GM21390 (cell line): Measurements from ENCODE around the gene VTCN1.
"Not testable (repeated sequence)": the region's sequence is repeated elsewhere in the genome, so short reads cannot be mapped to it uniquely, and the experiment has no call there.

ENCODE experiments used
- ATAC-seq: cut with Tn5 transposase; IDR thresholded peaks from one replicate; pipeline ENCODE4 v1.9.1; 2021; ENCODE audit not compliant: unreplicated experiment

Gene VTCN1

GRCh38 chr1:117210831-117211261, at the start of gene VTCN1:
TSS of gene VTCN1 (minus strand) at chr1:117210927. CDS start at chr1:117210855, 72 bp downstream.
- no peak for ATAC-seq

- ATAC-seq, result no peak
These were observed 48.1 kb upstream of the VTCN1 start for GRCh38 chr1:117258791-117259190.

- not testable (repeated sequence) for ATAC-seq
These were observed 47.3 kb upstream of the VTCN1 start for GRCh38 chr1:117258075-117258474.

- no peak for ATAC-seq
These were observed 46.6 kb upstream of the VTCN1 start for GRCh38 chr1:117257291-117257690.

GRCh38 chr1:117250061-117250606, 39.4 kb upstream of the VTCN1 start:
- ATAC-seq, result no peak

- no peak for ATAC-seq
These were observed 34.2 kb upstream of the VTCN1 start for GRCh38 chr1:117244971-117245370.

- no peak for ATAC-seq
These were observed 33.6 kb upstream of the VTCN1 start for GRCh38 chr1:117244306-117244705.

GRCh38 chr1:117241512-117241911, 30.8 kb upstream of the VTCN1 start:
- ATAC-seq, result no peak

GRCh38 chr1:117240547-117240946, 29.8 kb upstream of the VTCN1 start:
- no peak for ATAC-seq

GRCh38 chr1:117239467-117239866, 28.7 kb upstream of the VTCN1 start:
- no peak for ATAC-seq

GRCh38 chr1:117237726-117238381, 27.1 kb upstream of the VTCN1 start:
- no peak for ATAC-seq

- no peak for ATAC-seq
These were observed 25.2 kb upstream of the VTCN1 start for GRCh38 chr1:117235863-117236465.

- no peak for ATAC-seq
These were observed 21.8 kb upstream of the VTCN1 start for GRCh38 chr1:117232531-117232930.

- no peak for ATAC-seq
These were observed 21.1 kb upstream of the VTCN1 start for GRCh38 chr1:117231748-117232373.

GRCh38 chr1:117231312-117231711, 20.6 kb upstream of the VTCN1 start:
- ATAC-seq, result no peak

GRCh38 chr1:117229217-117229616, 18.5 kb upstream of the VTCN1 start:
- no peak for ATAC-seq

- no peak for ATAC-seq
These were observed 15.2 kb upstream of the VTCN1 start for GRCh38 chr1:117225931-117226330.

GRCh38 chr1:117216718-117217117, 6.0 kb upstream of the VTCN1 start:
- ATAC-seq, result no peak

- no peak for ATAC-seq
These were observed 5.2 kb upstream of the VTCN1 start for GRCh38 chr1:117215733-117216462.

GRCh38 chr1:117215019-117215418, 4.3 kb upstream of the VTCN1 start:
- ATAC-seq, result no peak

GRCh38 chr1:117213046-117213445, 2.3 kb upstream of the VTCN1 start:
- ATAC-seq, result no peak
